ENCODE results near the gene RND2.

Gene RND2

GRCh38 chr17:43079641-43080302 lies 54.7 kb downstream of the RND2 start:
- DNase-seq = no peak

Measured in hippocampal formation (tissue), 2 donors.